Testis (tissue), 2 donors: ENCODE measurements around the gene FKBP10.

Experiments used
- CTCF ChIP-seq, 3 experiments: fragments of 450-650 bp in 2 of 3; fragments of 200-600 bp in 1 of 3; sonication (generic) in 1 of 3; IDR thresholded peaks; one replicate each; pipeline ENCODE4 v1.5.1; 2016 to 2019; ENCODE audit warnings: antibody characterized with exemption in 3 of 3, mild to moderate bottlenecking in 2 of 3, moderate library complexity in 1 of 3
- POLR2A ChIP-seq: fragments of 450-650 bp; IDR thresholded peaks from one replicate; pipeline ENCODE4 v1.6.1; 2017; ENCODE audit warnings: antibody characterized with exemption, mild to moderate bottlenecking, moderate library complexity

- TF ChIP-seq POLR2A = no peak
- no peak for TF ChIP-seq CTCF (IDR thresholded peaks at IDR 0.05)
These were observed 10.8 kb downstream of the FKBP10 start for GRCh38 chr17:41823580-41823979.
